Right lobe of liver (tissue), 6 donors: ENCODE data around the gene PRRT1. TPM values are rescaled to one million over a fixed set of nuclear protein-coding genes. Genes with fewer than 3 reads are reported as not detected.

Experiments
- ATAC-seq, 4 donors: fragments of 200-7000 bp; cut with Tn5 transposase; one replicate each; pipeline ENCODE4 v1.9.1; 2020; ENCODE audit warnings: mild to moderate bottlenecking in 4 of 4, moderate library complexity in 4 of 4
- DNase-seq, 3 donors: peaks; one replicate each; pipeline ENCODE4 v3.0.0-alpha.2; 2020
- H3K27ac ChIP-seq, 3 donors: fragments of 200-600 bp; one replicate each; pipeline ENCODE4 v1.8.0; 2022
- H3K27me3 ChIP-seq, 2 donors: fragments of 200-600 bp; one replicate each; pipeline ENCODE4 v1.8.0; 2022
- H3K36me3 ChIP-seq, 4 donors: fragments of 200-600 bp; sonication (generic) in 1 of 4; one replicate each; pipeline versions ENCODE4 v1.5.1 to v1.8.0; 2017 to 2022; ENCODE audit warnings: control low read depth in 1 of 4
- H3K4me1 ChIP-seq, 4 donors: fragments of 200-600 bp; sonication (generic) in 1 of 4; one replicate each; pipeline versions ENCODE4 v1.5.1 to v1.8.0; 2017 to 2022; ENCODE audit warnings: control low read depth in 1 of 4
- H3K4me3 ChIP-seq, 3 donors: fragments of 200-600 bp; one replicate each; pipeline ENCODE4 v1.8.0; 2022
- H3K9me3 ChIP-seq, 4 donors: fragments of 200-600 bp; sonication (generic) in 1 of 4; one replicate each; pipeline versions ENCODE4 v1.5.1 to v1.8.0; 2017 to 2022; ENCODE audit warnings: control low read depth in 1 of 4
- POLR2A ChIP-seq: fragments of 450-650 bp; IDR thresholded peaks from one replicate; pipeline ENCODE4 v1.6.1; 2017; ENCODE audit warnings: antibody characterized with exemption, mild to moderate bottlenecking
- WGBS: methylation state at CpG from one replicate; pipeline ENCODE4 v1.1.6; 2018; ENCODE audit warnings: low coverage, low lambda C conversion rate; ENCODE audit not compliant: insufficient coverage; ENCODE audit errors: missing lambda C conversion rate; 5-methylcytosine and 5-hydroxymethylcytosine counted together
- intact Hi-C, 2 donors: fragments of 100-400 bp; cut with DNase I; formaldehyde crosslinking; loops; one replicate each; pipeline versions ENCODE4 v1.11.2 to v1.14.1; 2022
- long read RNA-seq: library from polyadenylated mRNA; unstranded; transcript quantifications from one replicate; pipeline ENCODE4 v2.0.0, GENCODE V29; 2019
- total RNA-seq, 6 experiments: library from RNA; depleted of rRNA in 2 of 6; stranded (reverse); fragments of >200 nt in 2 of 6; fragmentation: NEBNext Ultra II Directional in 3 of 6; extraction: Animal tissue kit (Norgen Biotek cat#: 25700) in 3 of 6; gene quantifications; one replicate each; pipeline versions ENCODE4 v1.1.0 to v1.2.4, GENCODE V29; 2016 to 2023
- TF ChIP-seq, protein P1 (sequence below), 4 donors: fragments of 200-600 bp in 3 of 4; fragments of 450-650 bp in 1 of 4; IDR thresholded peaks; one replicate each; pipeline versions ENCODE4 v1.5.1 to v1.8.0; 2016 to 2022; ENCODE audit warnings: antibody characterized with exemption in 4 of 4, mild to moderate bottlenecking in 2 of 4
- donor health status: DM: no; HTN: yes; CAD: no.
- donor health status: DM: no; HTN: no; CAD: no.
- donor health status: DM: no; HTN: no; CAD: no.
- donor health status: DM: no; HTN: yes; CAD: no.
- donor health status: DM: no; HTN: yes; CAD: no.

PRRT1 gene
- under 1 TPM in 4 of 6 experiments, not detected in 2; 0.13 to 0.29 (median 0.24) TPM for total RNA-seq
- long read RNA-seq: 0 reads

GRCh38 chr6:32151863-32152768 lies at the start of gene PRRT1:
TSS of gene PRRT1 (minus strand) at chr6:32151939. CDS start at chr6:32151827, 112 bp downstream.
- Histone ChIP-seq H3K27me3 (peaks cover 0 to 6% of the 10 kb centered on the region in 2 donors), H3K27ac (peak within 1 kb of the TSS in 2 of 3 donors; percentile 63 to 74), H3K9me3 (no peaks in the 10 kb centered on the region), H3K4me1 (peaks cover 0 to 7% (median 0%) of the 10 kb centered on the region in 4 donors), H3K4me3 (no peak within 1 kb of the TSS), H3K36me3 (peaks cover 0 to 5% (median 0%) of the 10 kb centered on the region in 4 donors)
- no peak for ATAC-seq
- DNase-seq: no peak
- intact Hi-C loops: loop anchor here in 1 of 2 donors (5.0 kb wide), 1 partner anchor 35 kb away; no protein-coding TSS in a partner anchor
- WGBS: 43% methylated on average over 15 of the region's 24 CpGs
- TF ChIP-seq POLR2A: no peak
- TF ChIP-seq, protein P1, sequence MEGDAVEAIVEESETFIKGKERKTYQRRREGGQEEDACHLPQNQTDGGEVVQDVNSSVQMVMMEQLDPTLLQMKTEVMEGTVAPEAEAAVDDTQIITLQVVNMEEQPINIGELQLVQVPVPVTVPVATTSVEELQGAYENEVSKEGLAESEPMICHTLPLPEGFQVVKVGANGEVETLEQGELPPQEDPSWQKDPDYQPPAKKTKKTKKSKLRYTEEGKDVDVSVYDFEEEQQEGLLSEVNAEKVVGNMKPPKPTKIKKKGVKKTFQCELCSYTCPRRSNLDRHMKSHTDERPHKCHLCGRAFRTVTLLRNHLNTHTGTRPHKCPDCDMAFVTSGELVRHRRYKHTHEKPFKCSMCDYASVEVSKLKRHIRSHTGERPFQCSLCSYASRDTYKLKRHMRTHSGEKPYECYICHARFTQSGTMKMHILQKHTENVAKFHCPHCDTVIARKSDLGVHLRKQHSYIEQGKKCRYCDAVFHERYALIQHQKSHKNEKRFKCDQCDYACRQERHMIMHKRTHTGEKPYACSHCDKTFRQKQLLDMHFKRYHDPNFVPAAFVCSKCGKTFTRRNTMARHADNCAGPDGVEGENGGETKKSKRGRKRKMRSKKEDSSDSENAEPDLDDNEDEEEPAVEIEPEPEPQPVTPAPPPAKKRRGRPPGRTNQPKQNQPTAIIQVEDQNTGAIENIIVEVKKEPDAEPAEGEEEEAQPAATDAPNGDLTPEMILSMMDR (IDR thresholded peaks at IDR 0.05): no peak

DNA sequence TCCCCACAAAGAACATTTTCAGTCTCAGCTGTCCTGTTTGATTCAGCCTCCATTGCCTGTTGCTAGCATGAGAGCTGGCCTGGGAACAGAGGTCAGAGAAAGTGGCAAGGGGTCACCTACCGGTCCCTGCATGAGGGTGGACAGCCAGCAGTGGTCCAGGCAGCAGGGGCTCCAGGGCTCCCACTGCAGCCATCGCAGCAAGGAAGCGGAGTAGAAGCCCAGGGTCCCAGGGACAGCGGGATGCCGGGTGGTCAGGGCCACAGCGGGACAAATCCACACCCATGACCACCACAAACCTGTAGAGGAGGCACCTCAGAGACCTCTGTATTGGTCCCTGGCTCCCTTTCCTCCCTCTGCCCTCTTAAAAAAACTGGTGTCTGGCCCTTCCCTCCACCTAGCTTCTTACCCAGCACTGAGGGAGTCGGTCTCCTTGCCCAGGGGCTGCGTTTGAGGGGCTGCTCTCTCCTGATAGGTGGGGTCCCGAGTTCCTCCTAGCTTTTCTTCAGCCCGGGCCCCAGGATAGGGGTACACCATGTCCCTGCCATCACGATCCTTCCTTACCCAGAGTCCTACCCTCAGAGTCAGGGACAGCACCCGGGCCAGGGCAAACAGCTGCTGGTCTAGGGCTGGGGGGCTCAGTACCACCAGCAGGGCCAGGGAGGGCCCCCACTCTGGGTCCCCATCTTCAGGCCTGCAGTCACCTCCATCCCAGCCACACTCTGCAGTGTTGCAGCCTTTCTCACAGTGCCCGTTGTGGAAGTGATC lies 49.2 kb upstream of the PRRT1 start:
- Histone ChIP-seq H3K4me1 (peaks cover 0 to 3% (median 0%) of the 10 kb centered on the region in 4 donors), H3K27ac (no peak overlapping the region), H3K4me3 (no peak overlapping the region), H3K27me3 (no peaks in the 10 kb centered on the region), H3K36me3 (no peaks in the 10 kb centered on the region), H3K9me3 (no peaks in the 10 kb centered on the region)
- WGBS: 62% methylated on average over 4 of the region's 13 CpGs
- intact Hi-C loops: no loop called here
- no peak for ATAC-seq
- no peak for TF ChIP-seq POLR2A
- TF ChIP-seq, protein P1 (IDR thresholded peaks at IDR 0.05): no peak
- DNase-seq: peak in 1 of 3 donors; percentile 48

GRCh38 chr6:32198866-32199265 lies 47.1 kb upstream of the PRRT1 start:
- ATAC-seq (no peak), DNase-seq (no peak)
- TF ChIP-seq, protein P1 (IDR thresholded peaks at IDR 0.05): no peak
- no peak for TF ChIP-seq POLR2A
- WGBS: 80% methylated on average over 16 of the region's 17 CpGs
- no peaks in the 10 kb centered on the region for H3K36me3 ChIP-seq
- no peak overlapping the region for H3K27ac ChIP-seq
- H3K9me3 ChIP-seq: no peaks in the 10 kb centered on the region
- intact Hi-C loops: no loop called here
- H3K4me1 ChIP-seq: peaks cover 0 to 11% (median 5%) of the 10 kb centered on the region in 4 donors
- no peak overlapping the region for H3K4me3 ChIP-seq
- no peaks in the 10 kb centered on the region for H3K27me3 ChIP-seq

GRCh38 chr6:32198345-32198696 lies 46.6 kb upstream of the PRRT1 start:
- ATAC-seq (no peak), DNase-seq (no peak)
- Histone ChIP-seq H3K4me1 (peaks cover 0 to 11% (median 5%) of the 10 kb centered on the region in 4 donors), H3K4me3 (no peak overlapping the region), H3K36me3 (no peaks in the 10 kb centered on the region), H3K9me3 (no peaks in the 10 kb centered on the region), H3K27me3 (no peaks in the 10 kb centered on the region), H3K27ac (no peak overlapping the region)
- 56% methylated on average over 3 of the region's 3 CpGs for WGBS
- TF ChIP-seq POLR2A: no peak
- TF ChIP-seq, protein P1 (IDR thresholded peaks at IDR 0.05): no peak
- intact Hi-C loops: no loop called here
